Mucosa of descending colon (tissue), 3 donors: ENCODE results near the gene PPP1R3F. TPM values are rescaled to one million over a fixed set of nuclear protein-coding genes. Genes with fewer than 3 reads are reported as not detected.

ENCODE experiments used
- ATAC-seq: fragments of 200-7000 bp; cut with Tn5 transposase; one replicate; pipeline ENCODE4 v1.9.1; 2020; ENCODE audit warnings: mild to moderate bottlenecking, moderate library complexity
- DNase-seq, 3 donors: peaks; one replicate each; pipeline ENCODE4 v3.0.0-alpha.2; 2020
- H3K36me3 ChIP-seq: fragments of 200-600 bp; one replicate; pipeline ENCODE4 v1.8.0; 2021; ENCODE audit warnings: low read depth, mild to moderate bottlenecking
- H3K4me1 ChIP-seq: fragments of 200-600 bp; one replicate; pipeline ENCODE4 v1.8.0; 2021; ENCODE audit warnings: low read depth, mild to moderate bottlenecking
- H3K4me3 ChIP-seq: fragments of 200-600 bp; one replicate; pipeline ENCODE4 v1.8.0; 2021; ENCODE audit warnings: mild to moderate bottlenecking
- H3K9me3 ChIP-seq: fragments of 200-600 bp; one replicate; pipeline ENCODE4 v1.8.0; 2021; ENCODE audit warnings: mild to moderate bottlenecking
- CTCF ChIP-seq: fragments of 200-600 bp; IDR thresholded peaks from one replicate; pipeline ENCODE4 v1.8.0; 2022; ENCODE audit warnings: antibody characterized with exemption, mild to moderate bottlenecking
- intact Hi-C, 2 donors: fragments of 100-400 bp; cut with DNase I in 1 of 2; cut with micrococcal nuclease in 1 of 2; formaldehyde crosslinking; loops; one replicate each; pipeline versions ENCODE4 v1.11.0 to v1.11.1; 2022; cut with DNase I, micrococcal nuclease
- total RNA-seq, 3 donors: library from RNA; stranded (reverse); fragmentation: NEBNext Ultra II Directional in 2 of 3; extraction: Animal tissue kit (Norgen Biotek cat#: 25700) in 2 of 3; gene quantifications; one replicate each; pipeline versions ENCODE4 v1.2.1 to v1.2.4, GENCODE V29; 2021 to 2023
- donor health status: DM: no; HTN: no; CAD: no; lungs with moderate emphysema.
- donor health status: DM: no; HTN: no; CAD: no.
- donor health status: DM: no; HTN: yes; CAD: no.

Gene PPP1R3F
- total RNA-seq, 3 donors from 2014 or later: 2.3 to 8.3 (median 3.0) TPM

GRCh38 chrX:49246541-49246940 is 23.1 kb upstream of the PPP1R3F start:
- Histone ChIP-seq H3K4me3 (no peak overlapping the region), H3K36me3 (no peaks in the 10 kb centered on the region), H3K9me3 (no peaks in the 10 kb centered on the region), H3K4me1 (no peaks in the 10 kb centered on the region)
- intact Hi-C loops: no loop called here
- TF ChIP-seq CTCF: no peak
- no peak for DNase-seq
- ATAC-seq: no peak

- no peak for ATAC-seq
- no peak for TF ChIP-seq CTCF
- H3K36me3 ChIP-seq: no peaks in the 10 kb centered on the region
- intact Hi-C loops: no loop called here
- DNase-seq: no peak
- no peak overlapping the region for H3K4me3 ChIP-seq
- no peaks in the 10 kb centered on the region for H3K9me3 ChIP-seq
- no peaks in the 10 kb centered on the region for H3K4me1 ChIP-seq
Measured at GRCh38 chrX:49247346-49247745, 22.2 kb upstream of the PPP1R3F start.

GRCh38 chrX:49247916-49248811 is 21.4 kb upstream of the PPP1R3F start:
- no peak overlapping the region for H3K4me3 ChIP-seq
- no peaks in the 10 kb centered on the region for H3K36me3 ChIP-seq
- no peaks in the 10 kb centered on the region for H3K4me1 ChIP-seq
- ATAC-seq (no peak), DNase-seq (no peak)
- TF ChIP-seq CTCF: no peak
- no peaks in the 10 kb centered on the region for H3K9me3 ChIP-seq
- intact Hi-C loops: no loop called here

- no peak for TF ChIP-seq CTCF
- Histone ChIP-seq H3K4me1 (no peaks in the 10 kb centered on the region), H3K4me3 (no peak overlapping the region), H3K9me3 (no peaks in the 10 kb centered on the region), H3K36me3 (no peaks in the 10 kb centered on the region)
- ATAC-seq (no peak), DNase-seq (no peak)
- intact Hi-C loops: no loop called here
Measured at GRCh38 chrX:49249071-49249470, 20.5 kb upstream of the PPP1R3F start.

- H3K4me1 ChIP-seq: no peaks in the 10 kb centered on the region
- H3K36me3 ChIP-seq: no peaks in the 10 kb centered on the region
- no peak for TF ChIP-seq CTCF
- intact Hi-C loops: no loop called here
- no peaks in the 10 kb centered on the region for H3K9me3 ChIP-seq
- H3K4me3 ChIP-seq: no peak overlapping the region
- ATAC-seq (no peak), DNase-seq (no peak)
Measured at GRCh38 chrX:49249616-49250015, 20.0 kb upstream of the PPP1R3F start.
